SK-N-SH (cell line): ENCODE measurements around the gene UCMA. TPM values are rescaled to one million over a fixed set of nuclear protein-coding genes. Genes with fewer than 3 reads are reported as not detected.

Experiments used
- CTCF ChIA-PET: fragments of 300-600, 350-600 bp; formaldehyde crosslinking; extraction: SDS; loops from one replicate; lab custom pipeline; 2021; lab: Yijun Ruan, JAX
- POLR2A ChIA-PET: fragments of 350-600 bp; sonication (Branson Sonifier 250); formaldehyde crosslinking; extraction: SDS; loops from one replicate; lab custom pipeline; 2020; ENCODE audit warnings: antibody characterized with exemption, inconsistent platforms; lab: Yijun Ruan, JAX
- DNase-seq: peaks from one replicate; pipeline ENCODE4 v3.0.0; 2012
- H2AFZ ChIP-seq: fragments of 200-600 bp; sonication (generic); 2 replicates; pipeline ENCODE4 v1.8.1; 2016; ENCODE audit warnings: antibody characterized with exemption, mild to moderate bottlenecking, low read depth
- H3F3A ChIP-seq: fragments of 200-600 bp; sonication (generic); replicated peaks from 2 replicates; pipeline ENCODE3; 2016; ENCODE audit warnings: antibody characterized with exemption, mild to moderate bottlenecking; ENCODE audit not compliant: insufficient read depth
- H3K27ac ChIP-seq, 2 experiments: fragments of 200-500 bp in 1 of 2; fragments of 200-600 bp in 1 of 2; sonication (Bioruptor generic) in 1 of 2; sonication (generic), shearing (Covaris generic) in 1 of 2; 2 replicates each; pipeline versions ENCODE4 v1.5.1 to v1.6.1; 2014 to 2016; ENCODE audit warnings: low read depth in 2 of 2, inconsistent platforms in 1 of 2, low read length in 1 of 2, mild to moderate bottlenecking in 1 of 2, mixed read lengths in 1 of 2
- H3K27me3 ChIP-seq: fragments of 200-600 bp; sonication (generic), shearing (Covaris generic); 2 replicates; pipeline ENCODE4 v1.6.1; 2016; ENCODE audit warnings: mixed run types; ENCODE audit not compliant: insufficient read depth
- H3K36me3 ChIP-seq, 2 experiments: fragments of 200-500 bp in 1 of 2; fragments of 200-600 bp in 1 of 2; sonication (Bioruptor generic) in 1 of 2; sonication (generic) in 1 of 2; replicated peaks in 1 of 2; 2 replicates each; pipeline versions ENCODE3 to v1.5.1; 2014 to 2016; ENCODE audit warnings: low read length in 1 of 2, mild to moderate bottlenecking in 1 of 2; ENCODE audit not compliant: insufficient read depth in 2 of 2, control insufficient read depth in 1 of 2
- H3K4me1 ChIP-seq, 2 experiments: fragments of 200-500 bp in 1 of 2; fragments of 200-600 bp in 1 of 2; sonication (Bioruptor generic) in 1 of 2; sonication (generic), shearing (Covaris generic) in 1 of 2; 2 replicates each; pipeline versions ENCODE4 v1.5.1 to v1.6.1; 2014 to 2016; ENCODE audit warnings: low read depth in 1 of 2, low read length in 1 of 2, mixed run types in 1 of 2; ENCODE audit not compliant: insufficient read depth in 2 of 2, control insufficient read depth in 1 of 2
- H3K4me2 ChIP-seq: fragments of 200-600 bp; sonication (generic), shearing (Covaris generic); 2 replicates; pipeline ENCODE4 v1.6.1; 2017; ENCODE audit warnings: mixed run types
- H3K4me3 ChIP-seq, 2 experiments: fragments of 200-500 bp in 1 of 2; fragments of 200-600 bp in 1 of 2; sonication (Bioruptor generic) in 1 of 2; sonication (generic), shearing (Covaris generic) in 1 of 2; 2 replicates each; pipeline versions ENCODE4 v1.5.1 to v1.8.1; 2014 to 2016; ENCODE audit warnings: low read depth in 2 of 2, inconsistent platforms in 1 of 2, low read length in 1 of 2, mild to moderate bottlenecking in 1 of 2, mixed read lengths in 1 of 2, moderate library complexity in 1 of 2
- H3K79me2 ChIP-seq: fragments of 200-600 bp; sonication (generic); 2 replicates; pipeline ENCODE4 v1.8.1; 2017; ENCODE audit warnings: mild to moderate bottlenecking; ENCODE audit not compliant: insufficient read depth
- H3K9ac ChIP-seq: fragments of 200-600 bp; sonication (generic); 2 replicates; pipeline ENCODE4 v1.6.1; 2017; ENCODE audit warnings: mixed run types
- H3K9me2 ChIP-seq: fragments of 200-600 bp; sonication (generic); 2 replicates; pipeline ENCODE4 v1.6.1; 2017; ENCODE audit warnings: mixed run types
- H3K9me3 ChIP-seq: fragments of 200-600 bp; sonication (generic); 2 replicates; pipeline ENCODE4 v1.6.1; 2017; ENCODE audit warnings: mixed run types, mild to moderate bottlenecking, moderate library complexity
- H4K20me1 ChIP-seq: fragments of 200-600 bp; sonication (generic); 2 replicates; pipeline ENCODE4 v1.6.1; 2017; ENCODE audit warnings: mild to moderate bottlenecking, mixed run types; ENCODE audit not compliant: insufficient read depth
- EZH2phosphoT487 ChIP-seq: fragments of 200-600 bp; sonication (generic); IDR thresholded peaks from 2 replicates; pipeline ENCODE4 v1.6.1; 2017; ENCODE audit warnings: low read depth, mixed run types, mild to moderate bottlenecking, antibody characterized with exemption, moderate library complexity, borderline replicate concordance
- FOSL2 ChIP-seq: IDR thresholded peaks from 2 replicates; pipeline ENCODE4 v1.4.0; 2012; ENCODE audit warnings: low read depth, mild to moderate bottlenecking, moderate library complexity, borderline replicate concordance
- FOXJ3 ChIP-seq: sonication (generic); formaldehyde crosslinking; IDR thresholded peaks from 2 replicates; pipeline ENCODE4 v1.5.1; 2020; ENCODE audit warnings: mild to moderate bottlenecking, missing genetic modification reagents
- FOXM1 ChIP-seq: IDR thresholded peaks from 2 replicates; pipeline ENCODE4 v1.4.0; 2012; ENCODE audit warnings: low read depth, mild to moderate bottlenecking
- GATA2 ChIP-seq: sonication (generic); formaldehyde crosslinking; IDR thresholded peaks from 2 replicates; pipeline ENCODE4 v1.5.0; 2020; ENCODE audit warnings: mild to moderate bottlenecking, missing genetic modification reagents
- MEF2A ChIP-seq: IDR thresholded peaks from 2 replicates; pipeline ENCODE4 v1.4.0; 2012; ENCODE audit warnings: low read depth, borderline replicate concordance
- NRF1 ChIP-seq: IDR thresholded peaks from 2 replicates; pipeline ENCODE4 v1.6.1; 2012; ENCODE audit warnings: low read depth, mild to moderate bottlenecking, low read length
- RAD21 ChIP-seq: IDR thresholded peaks from 2 replicates; pipeline ENCODE4 v1.6.1; 2012; ENCODE audit warnings: mild to moderate bottlenecking, low read length
- RFX5 ChIP-seq: IDR thresholded peaks from 2 replicates; pipeline ENCODE4 v1.6.1; 2012; ENCODE audit warnings: mild to moderate bottlenecking, improper control_type of control experiment, low read length
- RXRA ChIP-seq: IDR thresholded peaks from 2 replicates; pipeline ENCODE4 v1.4.0; 2012; ENCODE audit warnings: low read depth, mild to moderate bottlenecking, borderline replicate concordance
- SIN3A ChIP-seq: IDR thresholded peaks from 2 replicates; pipeline ENCODE4 v1.6.1; 2012; ENCODE audit warnings: low read depth, mild to moderate bottlenecking, low read length, moderate library complexity, borderline replicate concordance
- SMC3 ChIP-seq: IDR thresholded peaks from 2 replicates; pipeline ENCODE4 v1.6.1; 2012; ENCODE audit warnings: low read depth, low read length, improper control_type of control experiment
- TEAD4 ChIP-seq: IDR thresholded peaks from 2 replicates; pipeline ENCODE4 v1.4.0; 2012; ENCODE audit warnings: mild to moderate bottlenecking, borderline replicate concordance; ENCODE audit not compliant: insufficient read depth
- YY1 ChIP-seq: IDR thresholded peaks from 2 replicates; pipeline ENCODE4 v1.4.0; 2012; ENCODE audit warnings: low read depth, mild to moderate bottlenecking
- WGBS: methylation state at CpG from one replicate; pipeline ENCODE4 v1.1.6; 2017; ENCODE audit warnings: low lambda C conversion rate; 5-methylcytosine and 5-hydroxymethylcytosine counted together
- polyA plus RNA-seq, 3 experiments: library from polyadenylated mRNA; depleted of rRNA; stranded (reverse); fragments of >200 nt; gene quantifications; 2 replicates each; pipeline ENCODE4 v1.2.3, GENCODE V29; 2012
- TF ChIP-seq, protein P1 (sequence below): IDR thresholded peaks from 2 replicates; pipeline ENCODE4 v1.6.1; 2012; ENCODE audit warnings: mild to moderate bottlenecking, low read depth, low read length, moderate library complexity
- TF ChIP-seq, protein P2 (sequence below): fragments of 200-600 bp; sonication (generic); IDR thresholded peaks from 2 replicates; pipeline ENCODE4 v1.6.1; 2017; ENCODE audit warnings: antibody characterized with exemption, mild to moderate bottlenecking, moderate library complexity
- TF ChIP-seq, protein P3 (sequence below): fragments of 150-350 bp; IDR thresholded peaks from 2 replicates; pipeline ENCODE4 v1.6.1; 2016; ENCODE audit warnings: mild to moderate bottlenecking, low read depth, low read length
- TF ChIP-seq, protein P4 (sequence below): IDR thresholded peaks from 2 replicates; pipeline ENCODE4 v1.4.0; 2012; ENCODE audit warnings: low read depth

Gene UCMA
- polyA plus RNA-seq, 1 of the 3 experiments (the other 2 are of a cell fraction), result not detected

DNA sequence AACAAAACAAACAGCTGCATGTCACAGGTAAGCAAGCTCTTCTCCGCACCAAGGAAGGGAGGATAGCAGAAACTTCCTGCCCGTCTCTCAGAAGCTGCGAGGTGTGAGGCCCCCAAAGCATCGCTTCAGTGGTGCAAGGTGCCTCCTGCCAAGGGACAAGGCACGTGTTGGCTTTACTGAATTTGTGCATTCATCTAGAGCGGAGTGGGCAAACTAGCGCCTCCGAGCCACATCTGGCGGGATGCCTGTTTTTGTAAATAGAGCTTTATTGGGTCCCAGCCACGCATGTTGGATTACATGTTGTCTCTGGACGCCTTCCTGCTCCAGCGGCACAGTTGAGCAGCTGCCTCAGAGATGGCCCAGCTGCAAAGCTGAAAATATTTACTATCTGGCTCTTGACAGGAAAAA, 38.0 kb upstream of the UCMA start (continued):
- TF ChIP-seq, protein P1, sequence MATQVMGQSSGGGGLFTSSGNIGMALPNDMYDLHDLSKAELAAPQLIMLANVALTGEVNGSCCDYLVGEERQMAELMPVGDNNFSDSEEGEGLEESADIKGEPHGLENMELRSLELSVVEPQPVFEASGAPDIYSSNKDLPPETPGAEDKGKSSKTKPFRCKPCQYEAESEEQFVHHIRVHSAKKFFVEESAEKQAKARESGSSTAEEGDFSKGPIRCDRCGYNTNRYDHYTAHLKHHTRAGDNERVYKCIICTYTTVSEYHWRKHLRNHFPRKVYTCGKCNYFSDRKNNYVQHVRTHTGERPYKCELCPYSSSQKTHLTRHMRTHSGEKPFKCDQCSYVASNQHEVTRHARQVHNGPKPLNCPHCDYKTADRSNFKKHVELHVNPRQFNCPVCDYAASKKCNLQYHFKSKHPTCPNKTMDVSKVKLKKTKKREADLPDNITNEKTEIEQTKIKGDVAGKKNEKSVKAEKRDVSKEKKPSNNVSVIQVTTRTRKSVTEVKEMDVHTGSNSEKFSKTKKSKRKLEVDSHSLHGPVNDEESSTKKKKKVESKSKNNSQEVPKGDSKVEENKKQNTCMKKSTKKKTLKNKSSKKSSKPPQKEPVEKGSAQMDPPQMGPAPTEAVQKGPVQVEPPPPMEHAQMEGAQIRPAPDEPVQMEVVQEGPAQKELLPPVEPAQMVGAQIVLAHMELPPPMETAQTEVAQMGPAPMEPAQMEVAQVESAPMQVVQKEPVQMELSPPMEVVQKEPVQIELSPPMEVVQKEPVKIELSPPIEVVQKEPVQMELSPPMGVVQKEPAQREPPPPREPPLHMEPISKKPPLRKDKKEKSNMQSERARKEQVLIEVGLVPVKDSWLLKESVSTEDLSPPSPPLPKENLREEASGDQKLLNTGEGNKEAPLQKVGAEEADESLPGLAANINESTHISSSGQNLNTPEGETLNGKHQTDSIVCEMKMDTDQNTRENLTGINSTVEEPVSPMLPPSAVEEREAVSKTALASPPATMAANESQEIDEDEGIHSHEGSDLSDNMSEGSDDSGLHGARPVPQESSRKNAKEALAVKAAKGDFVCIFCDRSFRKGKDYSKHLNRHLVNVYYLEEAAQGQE, result no peak
- TF ChIP-seq NRF1, result no peak
- TF ChIP-seq SMC3, result no peak
- TF ChIP-seq FOXM1, result no peak
- TF ChIP-seq FOSL2, result no peak

DNA sequence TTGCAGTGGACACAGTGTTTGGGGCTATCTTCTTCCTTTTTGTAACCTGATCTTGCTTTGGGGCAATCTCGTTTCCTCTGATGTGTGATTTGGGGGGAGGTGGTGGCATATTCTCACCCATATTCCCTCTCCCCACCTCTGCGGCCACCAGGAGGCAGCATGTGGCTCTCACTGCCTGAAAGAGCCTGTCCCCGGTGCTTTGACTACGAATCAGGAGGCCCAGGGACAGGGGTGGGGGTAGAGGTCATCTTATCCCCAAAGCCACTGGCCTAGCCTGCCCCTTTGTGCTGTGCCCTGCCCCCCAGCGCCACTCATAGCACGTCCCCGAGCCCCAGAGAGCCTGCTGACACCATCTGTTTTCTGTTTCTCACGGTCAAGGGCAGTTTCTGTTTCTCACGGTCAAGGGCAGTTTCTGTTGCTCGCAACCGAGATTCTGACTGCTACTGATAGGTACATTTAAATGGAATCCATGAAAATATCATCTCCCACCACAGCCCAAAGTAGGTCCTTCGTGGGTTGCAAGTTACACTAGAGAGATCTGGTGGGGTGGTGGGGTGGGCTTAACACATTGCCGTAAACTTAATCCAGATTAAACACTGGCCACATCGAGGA, 37.5 kb upstream of the UCMA start:
- no peaks in the 10 kb centered on the region for H3K36me3 ChIP-seq
- no peaks in the 10 kb centered on the region for H3K9me3 ChIP-seq
- POLR2A ChIA-PET, result no interaction called here
- H3K27ac ChIP-seq, result no peak overlapping the region
- CTCF ChIA-PET, result interaction anchor here (1.0 kb wide), 1 partner anchor 59 kb away, joined by 3 read pairs; no protein-coding TSS in a partner anchor
- H3K9ac ChIP-seq, result no peak overlapping the region
- no peaks in the 10 kb centered on the region for H4K20me1 ChIP-seq
- H3F3A ChIP-seq, result no peaks in the 10 kb centered on the region
- H3K4me1 ChIP-seq, result peaks cover 0 to 5% of the 10 kb centered on the region in 2 experiments; a peak in 1 of 4 replicates
- H3K27me3 ChIP-seq, result no peaks in the 10 kb centered on the region
- no peaks in the 10 kb centered on the region for H3K79me2 ChIP-seq
- no peak overlapping the region for H2AFZ ChIP-seq
- DNase-seq, result peak; percentile 64
- TF ChIP-seq YY1 (no peak), SIN3A (no peak), TEAD4 (no peak), RAD21 (0 out of 2 replicates have a peak, but pooled peaks have one; percentile 4), MEF2A (no peak), FOXJ3 (no peak), RXRA (no peak), RFX5 (no peak), GATA2 (CRISPR knock-in tag) (no peak), EZH2phosphoT487 (no peak)
- TF ChIP-seq, protein P2, sequence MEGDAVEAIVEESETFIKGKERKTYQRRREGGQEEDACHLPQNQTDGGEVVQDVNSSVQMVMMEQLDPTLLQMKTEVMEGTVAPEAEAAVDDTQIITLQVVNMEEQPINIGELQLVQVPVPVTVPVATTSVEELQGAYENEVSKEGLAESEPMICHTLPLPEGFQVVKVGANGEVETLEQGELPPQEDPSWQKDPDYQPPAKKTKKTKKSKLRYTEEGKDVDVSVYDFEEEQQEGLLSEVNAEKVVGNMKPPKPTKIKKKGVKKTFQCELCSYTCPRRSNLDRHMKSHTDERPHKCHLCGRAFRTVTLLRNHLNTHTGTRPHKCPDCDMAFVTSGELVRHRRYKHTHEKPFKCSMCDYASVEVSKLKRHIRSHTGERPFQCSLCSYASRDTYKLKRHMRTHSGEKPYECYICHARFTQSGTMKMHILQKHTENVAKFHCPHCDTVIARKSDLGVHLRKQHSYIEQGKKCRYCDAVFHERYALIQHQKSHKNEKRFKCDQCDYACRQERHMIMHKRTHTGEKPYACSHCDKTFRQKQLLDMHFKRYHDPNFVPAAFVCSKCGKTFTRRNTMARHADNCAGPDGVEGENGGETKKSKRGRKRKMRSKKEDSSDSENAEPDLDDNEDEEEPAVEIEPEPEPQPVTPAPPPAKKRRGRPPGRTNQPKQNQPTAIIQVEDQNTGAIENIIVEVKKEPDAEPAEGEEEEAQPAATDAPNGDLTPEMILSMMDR, result peak; percentile 46
- TF ChIP-seq, protein P3, sequence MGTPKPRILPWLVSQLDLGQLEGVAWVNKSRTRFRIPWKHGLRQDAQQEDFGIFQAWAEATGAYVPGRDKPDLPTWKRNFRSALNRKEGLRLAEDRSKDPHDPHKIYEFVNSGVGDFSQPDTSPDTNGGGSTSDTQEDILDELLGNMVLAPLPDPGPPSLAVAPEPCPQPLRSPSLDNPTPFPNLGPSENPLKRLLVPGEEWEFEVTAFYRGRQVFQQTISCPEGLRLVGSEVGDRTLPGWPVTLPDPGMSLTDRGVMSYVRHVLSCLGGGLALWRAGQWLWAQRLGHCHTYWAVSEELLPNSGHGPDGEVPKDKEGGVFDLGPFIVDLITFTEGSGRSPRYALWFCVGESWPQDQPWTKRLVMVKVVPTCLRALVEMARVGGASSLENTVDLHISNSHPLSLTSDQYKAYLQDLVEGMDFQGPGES, result no peak
- TF ChIP-seq, protein P4, sequence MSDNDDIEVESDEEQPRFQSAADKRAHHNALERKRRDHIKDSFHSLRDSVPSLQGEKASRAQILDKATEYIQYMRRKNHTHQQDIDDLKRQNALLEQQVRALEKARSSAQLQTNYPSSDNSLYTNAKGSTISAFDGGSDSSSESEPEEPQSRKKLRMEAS, result no peak
- WGBS, result 53% methylated on average over 13 of the region's 14 CpGs
- H3K4me2 ChIP-seq, result no peak overlapping the region
- H3K9me2 ChIP-seq, result no peaks in the 10 kb centered on the region
- H3K4me3 ChIP-seq, result peak overlapping the region in 1 of 2 experiments; percentile 23; a peak in 1 of 4 replicates
